GM23338 (cell line): ENCODE results near the gene GTF2A2. TPM values are rescaled to one million over a fixed set of nuclear protein-coding genes. Genes with fewer than 3 reads are reported as not detected.
A peak's percentile ranks its signal among the peaks of the same experiment; 100 is the strongest.

ENCODE experiments used
- ATAC-seq: fragments of 200-7000 bp; cut with Tn5 transposase; 3 replicates; pipeline ENCODE4 v1.9.1; 2020
- DNase-seq: peaks from one replicate; pipeline ENCODE4 v3.0.0-alpha.2; 2015; ENCODE audit warnings: low spot score
- H2AFZ ChIP-seq: fragments of 200-600 bp; sonication (generic); 2 replicates; pipeline ENCODE4 v1.8.0; 2016; ENCODE audit warnings: antibody characterized with exemption, mild to moderate bottlenecking, moderate library complexity
- H3F3A ChIP-seq: fragments of 200-600 bp; sonication (generic); replicated peaks from 2 replicates; pipeline ENCODE4 v1.8.0; 2017; ENCODE audit warnings: antibody characterized with exemption, mixed run types, low read depth
- H3K27ac ChIP-seq: fragments of 200-600 bp; sonication (generic); 2 replicates; pipeline ENCODE4 v1.6.1; 2016; ENCODE audit warnings: low read depth
- H3K27me3 ChIP-seq: fragments of 200-600 bp; sonication (generic); 2 replicates; pipeline ENCODE4 v1.8.0; 2016; ENCODE audit warnings: mild to moderate bottlenecking, mixed run types, moderate library complexity; ENCODE audit not compliant: insufficient read depth
- H3K36me3 ChIP-seq: fragments of 200-600 bp; sonication (generic); 2 replicates; pipeline ENCODE4 v1.8.0; 2016; ENCODE audit warnings: mild to moderate bottlenecking; ENCODE audit not compliant: insufficient read depth
- H3K4me1 ChIP-seq: fragments of 200-600 bp; sonication (generic); 2 replicates; pipeline ENCODE4 v1.8.0; 2016; ENCODE audit warnings: mild to moderate bottlenecking, moderate library complexity; ENCODE audit not compliant: insufficient read depth
- H3K4me2 ChIP-seq: fragments of 200-600 bp; sonication (generic); 2 replicates; pipeline ENCODE4 v1.7.1; 2017; ENCODE audit warnings: mixed run types
- H3K4me3 ChIP-seq: fragments of 200-600 bp; sonication (generic); 2 replicates; pipeline ENCODE4 v1.6.1; 2016; ENCODE audit warnings: mixed run types
- H3K79me2 ChIP-seq: fragments of 200-600 bp; sonication (generic); replicated peaks from 2 replicates; pipeline ENCODE4 v1.8.0; 2017; ENCODE audit warnings: mild to moderate bottlenecking; ENCODE audit not compliant: insufficient read depth
- H3K9me2 ChIP-seq: fragments of 200-600 bp; sonication (generic); 2 replicates; pipeline ENCODE4 v1.8.0; 2017; ENCODE audit not compliant: insufficient read depth
- H4K20me1 ChIP-seq: fragments of 200-600 bp; sonication (generic); replicated peaks from 2 replicates; pipeline ENCODE4 v1.8.0; 2017; ENCODE audit warnings: mild to moderate bottlenecking; ENCODE audit not compliant: insufficient read depth
- H3K27ac Mint-ChIP-seq: 2 replicates; pipeline ENCODE4 v1.8.0; 2020; ENCODE audit warnings: inconsistent platforms, mild to moderate bottlenecking, moderate library complexity, mixed read lengths
- H3K27me3 Mint-ChIP-seq: 3 replicates; pipeline ENCODE4 v1.8.0; 2022; ENCODE audit warnings: low read depth, mild to moderate bottlenecking, moderate library complexity, mixed read lengths, inconsistent platforms; ENCODE audit not compliant: insufficient read depth, poor library complexity
- H3K36me3 Mint-ChIP-seq: 3 replicates; pipeline ENCODE4 v1.8.0; 2021; ENCODE audit warnings: low read depth, mild to moderate bottlenecking, inconsistent platforms, moderate library complexity, mixed read lengths
- H3K4me1 Mint-ChIP-seq: 3 replicates; pipeline ENCODE4 v1.8.0; 2020; ENCODE audit warnings: mild to moderate bottlenecking, inconsistent platforms, mixed read lengths
- H3K4me3 Mint-ChIP-seq: 3 replicates; pipeline ENCODE4 v1.8.0; 2021; ENCODE audit warnings: moderate library complexity, mild to moderate bottlenecking, inconsistent platforms, mixed read lengths
- H3K9me3 Mint-ChIP-seq: 3 replicates; pipeline ENCODE4 v1.8.0; 2020; ENCODE audit warnings: moderate library complexity, mild to moderate bottlenecking, inconsistent platforms, mixed read lengths
- EZH2 ChIP-seq: fragments of 200-600 bp; sonication (generic); IDR thresholded peaks from one replicate; pipeline ENCODE4 v1.8.0; 2017; ENCODE audit warnings: antibody characterized with exemption, mild to moderate bottlenecking, low read depth; ENCODE audit not compliant: unreplicated experiment
- JUNB ChIP-seq: IDR thresholded peaks from one replicate; pipeline ENCODE4 v1.6.1; 2016; ENCODE audit warnings: antibody characterized with exemption; ENCODE audit not compliant: unreplicated experiment
- NANOG ChIP-seq: IDR thresholded peaks from 2 replicates; pipeline ENCODE4 v1.6.1; 2016; ENCODE audit warnings: antibody characterized with exemption, borderline replicate concordance
- POLR2AphosphoS5 ChIP-seq: IDR thresholded peaks from 2 replicates; pipeline ENCODE4 v1.6.1; 2016; ENCODE audit warnings: antibody characterized with exemption, low read depth
- STAT1 ChIP-seq: IDR thresholded peaks from one replicate; pipeline ENCODE4 v1.6.1; 2016; ENCODE audit warnings: antibody characterized with exemption; ENCODE audit not compliant: unreplicated experiment
- ZNF114 ChIP-seq: fragments of 250-450 bp; sonication (Bioruptor Pico); IDR thresholded peaks from 2 replicates; pipeline ENCODE4 v1.5.0; 2020; ENCODE audit warnings: mild to moderate bottlenecking, moderate library complexity
- ZNF331 ChIP-seq: fragments of 250-450 bp; sonication (Bioruptor Pico); IDR thresholded peaks from 2 replicates; pipeline ENCODE4 v1.5.0; 2020; ENCODE audit warnings: low read depth, mild to moderate bottlenecking, moderate library complexity
- polyA plus RNA-seq: library from polyadenylated mRNA; unstranded; fragments of >200 nt; fragmentation: Nextera tagmentation; extraction: Ambion mirVana; gene quantifications from 2 replicates; pipeline ENCODE4 v1.2.1, GENCODE V29; 2016
- total RNA-seq: library from RNA; depleted of rRNA; stranded (reverse); fragments of >200 nt; shearing (Covaris generic); gene quantifications from 2 replicates; pipeline ENCODE4 v1.2.3, GENCODE V29; 2014
- TF ChIP-seq, protein P1 (sequence below), 2 experiments: fragments of 200-600 bp in 1 of 2; sonication (generic) in 1 of 2; conservative IDR thresholded peaks; 2 replicates each; pipeline versions ENCODE4 v1.5.1 to v1.6.1; 2016 to 2017; ENCODE audit warnings: antibody characterized with exemption in 2 of 2, low read depth in 2 of 2, mild to moderate bottlenecking in 2 of 2, moderate library complexity in 1 of 2
- TF ChIP-seq, protein P2 (sequence below): fragments of 250-450 bp; sonication (Bioruptor Pico); IDR thresholded peaks from 2 replicates; pipeline ENCODE4 v1.5.0; 2020; ENCODE audit warnings: mild to moderate bottlenecking, moderate library complexity

The GTF2A2 gene
- total and polyA plus RNA-seq, 2 experiments from 2014 or later: 45.9 to 424 TPM

DNA sequence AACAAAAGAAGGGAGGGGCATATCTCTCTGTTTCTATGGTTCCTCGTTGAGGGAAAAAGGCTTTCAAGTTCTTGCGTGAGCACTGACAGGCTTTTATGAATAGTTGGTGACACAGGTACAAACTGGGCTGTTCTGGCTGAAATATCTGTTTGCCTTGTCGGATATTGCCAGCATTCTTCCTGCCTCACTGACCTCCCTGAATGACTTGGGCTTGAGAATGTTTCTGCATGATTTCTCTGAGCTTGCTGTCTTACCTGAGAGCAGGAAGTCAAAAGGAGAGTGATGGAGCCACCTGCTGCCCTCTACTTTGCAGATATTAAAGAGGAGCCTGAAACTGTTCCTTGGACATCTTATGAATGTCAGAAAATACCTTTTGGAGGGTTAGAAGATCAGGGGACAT, 40.9 kb downstream of the GTF2A2 start:
- Histone ChIP-seq H3K36me3 (no peaks in the 10 kb centered on the region), H3K9me2 (no peaks in the 10 kb centered on the region; the same call in none of the 2 replicates), H3K4me3 (no peak overlapping the region), H3F3A (no peaks in the 10 kb centered on the region), H3K27me3 (no peaks in the 10 kb centered on the region), H2AFZ (peak overlapping the region; percentile 39; the same call in 1 of the 2 replicates), H3K79me2 (no peaks in the 10 kb centered on the region), H3K27ac (no peak overlapping the region), H3K4me2 (no peak overlapping the region), H3K4me1 (no peaks in the 10 kb centered on the region), H4K20me1 (no peaks in the 10 kb centered on the region)
- Mint-ChIP-seq H3K27me3 (no peaks in the 10 kb centered on the region), H3K36me3 (peaks cover 3% of the 10 kb centered on the region; the same call in 2 of the 3 replicates), H3K9me3 (peaks cover 4% of the 10 kb centered on the region), H3K4me3 (no peak overlapping the region), H3K4me1 (peaks cover 6% of the 10 kb centered on the region; the same call in 1 of the 3 replicates), H3K27ac (no peak overlapping the region)
- ATAC-seq (no peak), DNase-seq (peak; percentile 13)
- no peak for TF ChIP-seq ZNF331 (CRISPR knock-in tag)
- TF ChIP-seq, protein P1, sequence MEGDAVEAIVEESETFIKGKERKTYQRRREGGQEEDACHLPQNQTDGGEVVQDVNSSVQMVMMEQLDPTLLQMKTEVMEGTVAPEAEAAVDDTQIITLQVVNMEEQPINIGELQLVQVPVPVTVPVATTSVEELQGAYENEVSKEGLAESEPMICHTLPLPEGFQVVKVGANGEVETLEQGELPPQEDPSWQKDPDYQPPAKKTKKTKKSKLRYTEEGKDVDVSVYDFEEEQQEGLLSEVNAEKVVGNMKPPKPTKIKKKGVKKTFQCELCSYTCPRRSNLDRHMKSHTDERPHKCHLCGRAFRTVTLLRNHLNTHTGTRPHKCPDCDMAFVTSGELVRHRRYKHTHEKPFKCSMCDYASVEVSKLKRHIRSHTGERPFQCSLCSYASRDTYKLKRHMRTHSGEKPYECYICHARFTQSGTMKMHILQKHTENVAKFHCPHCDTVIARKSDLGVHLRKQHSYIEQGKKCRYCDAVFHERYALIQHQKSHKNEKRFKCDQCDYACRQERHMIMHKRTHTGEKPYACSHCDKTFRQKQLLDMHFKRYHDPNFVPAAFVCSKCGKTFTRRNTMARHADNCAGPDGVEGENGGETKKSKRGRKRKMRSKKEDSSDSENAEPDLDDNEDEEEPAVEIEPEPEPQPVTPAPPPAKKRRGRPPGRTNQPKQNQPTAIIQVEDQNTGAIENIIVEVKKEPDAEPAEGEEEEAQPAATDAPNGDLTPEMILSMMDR (conservative IDR thresholded peaks at IDR 0.05; ENCODE audit: low read depth in 2 of 2): peak in 1 of 2 experiments; percentile 41; a peak in 2 of 4 replicates

DNA sequence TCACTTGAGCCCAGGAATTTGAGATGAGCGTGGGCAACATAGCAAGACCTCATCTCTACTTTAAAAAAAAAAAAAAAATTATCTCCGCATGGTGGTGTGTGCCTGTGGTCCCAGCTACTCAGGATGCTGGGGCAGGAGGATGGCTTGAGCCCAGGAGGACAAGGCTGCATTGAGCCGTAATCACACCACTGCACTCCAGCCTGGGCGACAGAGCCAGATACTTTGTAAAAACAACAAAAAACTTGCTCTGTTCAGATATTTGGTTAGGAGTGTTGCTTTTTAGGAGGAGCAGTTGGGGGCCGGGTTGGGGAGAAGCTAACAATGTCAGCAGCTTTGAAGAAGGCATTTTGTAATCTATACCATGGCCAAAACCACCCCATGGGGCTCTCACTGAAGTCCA, 41.7 kb downstream of the GTF2A2 start:
- H3K4me3 ChIP-seq: no peak overlapping the region
- no peaks in the 10 kb centered on the region; the same call in none of the 2 replicates for H3K9me2 ChIP-seq
- H2AFZ ChIP-seq: no peak overlapping the region
- no peak for ATAC-seq
- peaks cover 2% of the 10 kb centered on the region for H3K27me3 Mint-ChIP-seq
- H3K79me2 ChIP-seq: no peaks in the 10 kb centered on the region
- no peaks in the 10 kb centered on the region for H3F3A ChIP-seq
- no peaks in the 10 kb centered on the region for H3K27me3 ChIP-seq
- peaks cover 6% of the 10 kb centered on the region; the same call in 1 of the 3 replicates for H3K4me1 Mint-ChIP-seq
- no peak overlapping the region for H3K27ac ChIP-seq
- peaks cover 8% of the 10 kb centered on the region for H3K9me3 Mint-ChIP-seq
- no peak overlapping the region for H3K4me3 Mint-ChIP-seq
- no peaks in the 10 kb centered on the region for H3K36me3 ChIP-seq
- H3K27ac Mint-ChIP-seq: no peak overlapping the region
- peaks cover 6% of the 10 kb centered on the region; the same call in 2 of the 3 replicates for H3K36me3 Mint-ChIP-seq
- H4K20me1 ChIP-seq: no peaks in the 10 kb centered on the region
- no peaks in the 10 kb centered on the region for H3K4me1 ChIP-seq
- DNase-seq: no peak
- H3K4me2 ChIP-seq: no peak overlapping the region
- TF ChIP-seq STAT1 (no peak), ZNF331 (CRISPR knock-in tag) (no peak), ZNF114 (no peak), POLR2AphosphoS5 (no peak), JUNB (no peak), EZH2 (no peak), NANOG (no peak)
- TF ChIP-seq, protein P2, sequence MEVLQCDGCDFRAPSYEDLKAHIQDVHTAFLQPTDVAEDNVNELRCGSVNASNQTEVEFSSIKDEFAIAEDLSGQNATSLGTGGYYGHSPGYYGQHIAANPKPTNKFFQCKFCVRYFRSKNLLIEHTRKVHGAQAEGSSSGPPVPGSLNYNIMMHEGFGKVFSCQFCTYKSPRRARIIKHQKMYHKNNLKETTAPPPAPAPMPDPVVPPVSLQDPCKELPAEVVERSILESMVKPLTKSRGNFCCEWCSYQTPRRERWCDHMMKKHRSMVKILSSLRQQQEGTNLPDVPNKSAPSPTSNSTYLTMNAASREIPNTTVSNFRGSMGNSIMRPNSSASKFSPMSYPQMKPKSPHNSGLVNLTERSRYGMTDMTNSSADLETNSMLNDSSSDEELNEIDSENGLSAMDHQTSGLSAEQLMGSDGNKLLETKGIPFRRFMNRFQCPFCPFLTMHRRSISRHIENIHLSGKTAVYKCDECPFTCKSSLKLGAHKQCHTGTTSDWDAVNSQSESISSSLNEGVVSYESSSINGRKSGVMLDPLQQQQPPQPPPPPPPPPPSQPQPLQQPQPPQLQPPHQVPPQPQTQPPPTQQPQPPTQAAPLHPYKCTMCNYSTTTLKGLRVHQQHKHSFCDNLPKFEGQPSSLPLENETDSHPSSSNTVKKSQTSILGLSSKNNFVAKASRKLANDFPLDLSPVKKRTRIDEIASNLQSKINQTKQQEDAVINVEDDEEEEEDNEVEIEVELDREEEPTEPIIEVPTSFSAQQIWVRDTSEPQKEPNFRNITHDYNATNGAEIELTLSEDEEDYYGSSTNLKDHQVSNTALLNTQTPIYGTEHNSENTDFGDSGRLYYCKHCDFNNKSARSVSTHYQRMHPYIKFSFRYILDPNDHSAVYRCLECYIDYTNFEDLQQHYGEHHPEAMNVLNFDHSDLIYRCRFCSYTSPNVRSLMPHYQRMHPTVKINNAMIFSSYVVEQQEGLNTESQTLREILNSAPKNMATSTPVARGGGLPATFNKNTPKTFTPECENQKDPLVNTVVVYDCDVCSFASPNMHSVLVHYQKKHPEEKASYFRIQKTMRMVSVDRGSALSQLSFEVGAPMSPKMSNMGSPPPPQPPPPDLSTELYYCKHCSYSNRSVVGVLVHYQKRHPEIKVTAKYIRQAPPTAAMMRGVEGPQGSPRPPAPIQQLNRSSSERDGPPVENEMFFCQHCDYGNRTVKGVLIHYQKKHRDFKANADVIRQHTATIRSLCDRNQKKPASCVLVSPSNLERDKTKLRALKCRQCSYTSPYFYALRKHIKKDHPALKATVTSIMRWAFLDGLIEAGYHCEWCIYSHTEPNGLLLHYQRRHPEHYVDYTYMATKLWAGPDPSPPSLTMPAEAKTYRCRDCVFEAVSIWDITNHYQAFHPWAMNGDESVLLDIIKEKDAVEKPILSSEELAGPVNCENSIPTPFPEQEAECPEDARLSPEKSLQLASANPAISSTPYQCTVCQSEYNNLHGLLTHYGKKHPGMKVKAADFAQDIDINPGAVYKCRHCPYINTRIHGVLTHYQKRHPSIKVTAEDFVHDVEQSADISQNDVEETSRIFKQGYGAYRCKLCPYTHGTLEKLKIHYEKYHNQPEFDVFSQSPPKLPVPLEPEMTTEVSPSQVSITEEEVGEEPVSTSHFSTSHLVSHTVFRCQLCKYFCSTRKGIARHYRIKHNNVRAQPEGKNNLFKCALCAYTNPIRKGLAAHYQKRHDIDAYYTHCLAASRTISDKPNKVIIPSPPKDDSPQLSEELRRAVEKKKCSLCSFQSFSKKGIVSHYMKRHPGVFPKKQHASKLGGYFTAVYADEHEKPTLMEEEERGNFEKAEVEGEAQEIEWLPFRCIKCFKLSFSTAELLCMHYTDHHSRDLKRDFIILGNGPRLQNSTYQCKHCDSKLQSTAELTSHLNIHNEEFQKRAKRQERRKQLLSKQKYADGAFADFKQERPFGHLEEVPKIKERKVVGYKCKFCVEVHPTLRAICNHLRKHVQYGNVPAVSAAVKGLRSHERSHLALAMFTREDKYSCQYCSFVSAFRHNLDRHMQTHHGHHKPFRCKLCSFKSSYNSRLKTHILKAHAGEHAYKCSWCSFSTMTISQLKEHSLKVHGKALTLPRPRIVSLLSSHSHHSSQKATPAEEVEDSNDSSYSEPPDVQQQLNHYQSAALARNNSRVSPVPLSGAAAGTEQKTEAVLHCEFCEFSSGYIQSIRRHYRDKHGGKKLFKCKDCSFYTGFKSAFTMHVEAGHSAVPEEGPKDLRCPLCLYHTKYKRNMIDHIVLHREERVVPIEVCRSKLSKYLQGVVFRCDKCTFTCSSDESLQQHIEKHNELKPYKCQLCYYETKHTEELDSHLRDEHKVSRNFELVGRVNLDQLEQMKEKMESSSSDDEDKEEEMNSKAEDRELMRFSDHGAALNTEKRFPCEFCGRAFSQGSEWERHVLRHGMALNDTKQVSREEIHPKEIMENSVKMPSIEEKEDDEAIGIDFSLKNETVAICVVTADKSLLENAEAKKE (CRISPR knock-in tag): no peak
- TF ChIP-seq, protein P1 (conservative IDR thresholded peaks at IDR 0.05; ENCODE audit: low read depth in 2 of 2): no peak
